Mucosa of rectum (tissue), 2 donors: ENCODE results near the gene BRME1.
A peak's percentile ranks its signal among the peaks of the same experiment; 100 is the strongest.

Experiments used
- H3K27ac ChIP-seq, 2 donors: one replicate each; pipeline ENCODE4 v1.7.0; 2013; ENCODE audit warnings: inconsistent platforms in 2 of 2, low read depth in 2 of 2, low read length in 2 of 2
- H3K27me3 ChIP-seq, 2 donors: one replicate each; pipeline ENCODE4 v1.7.0; 2013; ENCODE audit warnings: low read length in 2 of 2; ENCODE audit not compliant: control insufficient read depth in 2 of 2, insufficient read depth in 2 of 2
- H3K36me3 ChIP-seq, 2 donors: one replicate each; pipeline ENCODE4 v1.7.0; 2013; ENCODE audit warnings: low read length in 2 of 2; ENCODE audit not compliant: control insufficient read depth in 2 of 2, insufficient read depth in 2 of 2
- H3K4me1 ChIP-seq, 2 donors: one replicate each; pipeline ENCODE4 v1.7.0; 2013; ENCODE audit warnings: low read length in 2 of 2, mild to moderate bottlenecking in 1 of 2; ENCODE audit not compliant: control insufficient read depth in 2 of 2, insufficient read depth in 2 of 2
- H3K4me3 ChIP-seq, 2 donors: one replicate each; pipeline ENCODE4 v1.7.0; 2013; ENCODE audit warnings: low read length in 2 of 2
- H3K9ac ChIP-seq, 2 donors: one replicate each; pipeline ENCODE4 v1.7.0; 2013; ENCODE audit warnings: low read length in 2 of 2, low read depth in 1 of 2, mild to moderate bottlenecking in 1 of 2
- H3K9me3 ChIP-seq, 2 donors: one replicate each; pipeline ENCODE4 v1.7.0; 2013; ENCODE audit warnings: low read length in 2 of 2; ENCODE audit not compliant: control insufficient read depth in 2 of 2
- donor health status: healthy.
- donor health status: Normal muscosa, but diverticular disease.

Gene BRME1

GRCh38 chr19:13870873-13871272 is 35.0 kb downstream of the BRME1 start:
- Histone ChIP-seq H3K27me3 (peaks cover 3 to 4% of the 10 kb centered on the region in 2 donors), H3K27ac (no peak overlapping the region), H3K4me3 (no peak overlapping the region), H3K9me3 (no peaks in the 10 kb centered on the region), H3K9ac (no peak overlapping the region), H3K4me1 (peaks cover 0 to 6% of the 10 kb centered on the region in 2 donors), H3K36me3 (no peaks in the 10 kb centered on the region)

- Histone ChIP-seq H3K36me3 (no peaks in the 10 kb centered on the region), H3K27ac (no peak overlapping the region), H3K4me3 (no peak overlapping the region), H3K4me1 (peaks cover 0 to 9% of the 10 kb centered on the region in 2 donors), H3K9me3 (no peaks in the 10 kb centered on the region), H3K27me3 (peaks cover 3 to 4% of the 10 kb centered on the region in 2 donors), H3K9ac (no peak overlapping the region)
Observed at GRCh38 chr19:13869281-13869680, 36.6 kb downstream of the BRME1 start.

GRCh38 chr19:13868663-13869062 is 37.3 kb downstream of the BRME1 start:
- no peak overlapping the region for H3K4me3 ChIP-seq
- H3K27me3 ChIP-seq = peaks cover 3 to 4% of the 10 kb centered on the region in 2 donors
- no peaks in the 10 kb centered on the region for H3K36me3 ChIP-seq
- peaks cover 0 to 9% of the 10 kb centered on the region in 2 donors for H3K4me1 ChIP-seq
- H3K9ac ChIP-seq = no peak overlapping the region
- no peaks in the 10 kb centered on the region for H3K9me3 ChIP-seq
- no peak overlapping the region for H3K27ac ChIP-seq

GRCh38 chr19:13866463-13867046 is 39.4 kb downstream of the BRME1 start:
- H3K9ac ChIP-seq = peak overlapping the region in 1 of 2 donors; percentile 75
- peak overlapping the region; percentile 62 for H3K4me3 ChIP-seq
- no peak overlapping the region for H3K27ac ChIP-seq

GRCh38 chr19:13865571-13866462 is 40.1 kb downstream of the BRME1 start:
- H3K9me3 ChIP-seq = no peaks in the 10 kb centered on the region
- H3K27me3 ChIP-seq = peaks cover 3 to 4% of the 10 kb centered on the region in 2 donors
- no peak overlapping the region for H3K27ac ChIP-seq
- peak overlapping the region; percentile 62 for H3K4me3 ChIP-seq
- no peaks in the 10 kb centered on the region for H3K36me3 ChIP-seq
- peak overlapping the region; percentile 44 to 75 for H3K9ac ChIP-seq
- H3K4me1 ChIP-seq = peaks cover 7 to 15% of the 10 kb centered on the region in 2 donors

More at GRCh38 chr19:13866463-13867046, 39.4 kb downstream of the BRME1 start:
- Histone ChIP-seq H3K9me3 (no peaks in the 10 kb centered on the region), H3K36me3 (no peaks in the 10 kb centered on the region), H3K4me1 (peaks cover 3 to 13% of the 10 kb centered on the region in 2 donors), H3K27me3 (peaks cover 3 to 4% of the 10 kb centered on the region in 2 donors)

- Histone ChIP-seq H3K36me3 (no peaks in the 10 kb centered on the region), H3K9ac (peak overlapping the region in 1 of 2 donors; percentile 34), H3K4me1 (peaks cover 7 to 15% of the 10 kb centered on the region in 2 donors), H3K27me3 (peaks cover 3 to 4% of the 10 kb centered on the region in 2 donors), H3K9me3 (no peaks in the 10 kb centered on the region), H3K4me3 (no peak overlapping the region), H3K27ac (no peak overlapping the region)
Observed at GRCh38 chr19:13864667-13865570, 41.0 kb downstream of the BRME1 start.

GRCh38 chr19:13864046-13864666 is 41.8 kb downstream of the BRME1 start:
- H3K9ac ChIP-seq = peak overlapping the region in 1 of 2 donors; percentile 34
- peaks cover 7 to 15% of the 10 kb centered on the region in 2 donors for H3K4me1 ChIP-seq
- H3K27ac ChIP-seq = no peak overlapping the region
- H3K36me3 ChIP-seq = no peaks in the 10 kb centered on the region
- peaks cover 3 to 4% of the 10 kb centered on the region in 2 donors for H3K27me3 ChIP-seq
- H3K4me3 ChIP-seq = no peak overlapping the region
- H3K9me3 ChIP-seq = no peaks in the 10 kb centered on the region

- H3K36me3 ChIP-seq = no peaks in the 10 kb centered on the region
Observed at GRCh38 chr19:13861714-13862531, 44.0 kb downstream of the BRME1 start.

GRCh38 chr19:13861392-13861713 is 44.6 kb downstream of the BRME1 start:
- peaks cover 7 to 13% of the 10 kb centered on the region in 2 donors for H3K4me1 ChIP-seq
- peak overlapping the region; percentile 76 to 81 for H3K9ac ChIP-seq
- H3K36me3 ChIP-seq = no peaks in the 10 kb centered on the region
- peak overlapping the region; percentile 58 to 74 for H3K4me3 ChIP-seq
- H3K9me3 ChIP-seq = no peaks in the 10 kb centered on the region
- H3K27ac ChIP-seq = peak overlapping the region; percentile 72 to 88
- H3K27me3 ChIP-seq = peaks cover under 1 to 2% of the 10 kb centered on the region in 2 donors

More at GRCh38 chr19:13861714-13862531, 44.0 kb downstream of the BRME1 start:
- Histone ChIP-seq H3K27ac (peak overlapping the region; percentile 72 to 88), H3K4me1 (peaks cover 7 to 15% of the 10 kb centered on the region in 2 donors), H3K27me3 (peaks cover 3 to 4% of the 10 kb centered on the region in 2 donors), H3K9me3 (no peaks in the 10 kb centered on the region), H3K4me3 (peak overlapping the region; percentile 58 to 74), H3K9ac (peak overlapping the region; percentile 76 to 81)
